ENCODE results near the gene DPF3.

The DPF3 gene

GRCh38 chr14:72884386-72884785 lies 9.5 kb downstream of the DPF3 start:
- TF ChIP-seq CTCF (IDR thresholded peaks at IDR 0.05; ENCODE audit: insufficient read depth, low read length, poor library complexity, severe bottlenecking) (no peak), EZH2phosphoT487 (conservative IDR thresholded peaks at IDR 0.05; ENCODE audit: low read length) (no peak)
- H3K27ac ChIP-seq (ENCODE audit: low read depth, low read length) = no peak overlapping the region
- peaks cover 6% of the 10 kb centered on the region; the same call in 1 of the 2 replicates for H4K20me1 ChIP-seq (ENCODE audit: low read depth, low read length)
- no peak overlapping the region for H3K9ac ChIP-seq (ENCODE audit: low read length)
- H3K4me3 ChIP-seq (ENCODE audit: insufficient read depth, low read length, poor library complexity, severe bottlenecking) = no peak overlapping the region
- no peak overlapping the region for H3K4me2 ChIP-seq (ENCODE audit: low read depth, low read length, poor library complexity, severe bottlenecking)
- H3F3A ChIP-seq (ENCODE audit: insufficient read depth) = no peaks in the 10 kb centered on the region
- H3K36me3 ChIP-seq (ENCODE audit: low read length) = no peaks in the 10 kb centered on the region
- no peaks in the 10 kb centered on the region for H3K27me3 ChIP-seq (ENCODE audit: low read length)
- H3K79me2 ChIP-seq (ENCODE audit: insufficient read depth, low read length) = peaks cover 10% of the 10 kb centered on the region
- H3K9me3 ChIP-seq (ENCODE audit: insufficient read depth, low read length) = no peaks in the 10 kb centered on the region
- no peaks in the 10 kb centered on the region for H3K9me2 ChIP-seq (replicated peaks; ENCODE audit: insufficient read depth, low read length)
- no peak overlapping the region for H2AFZ ChIP-seq (ENCODE audit: low read depth, low read length, severe bottlenecking)

GRCh38 chr14:72883961-72884360 lies 9.9 kb downstream of the DPF3 start:
- Histone ChIP-seq H4K20me1 (ENCODE audit: low read depth, low read length) (peaks cover 5% of the 10 kb centered on the region; the same call in 1 of the 2 replicates), H3K9ac (ENCODE audit: low read length) (no peak overlapping the region), H3F3A (ENCODE audit: insufficient read depth) (no peaks in the 10 kb centered on the region), H3K27ac (ENCODE audit: low read depth, low read length) (no peak overlapping the region), H3K36me3 (ENCODE audit: low read length) (no peaks in the 10 kb centered on the region), H3K4me2 (ENCODE audit: low read depth, low read length, poor library complexity, severe bottlenecking) (no peak overlapping the region), H3K4me3 (ENCODE audit: insufficient read depth, low read length, poor library complexity, severe bottlenecking) (no peak overlapping the region), H3K9me2 (replicated peaks; ENCODE audit: insufficient read depth, low read length) (no peaks in the 10 kb centered on the region), H3K9me3 (ENCODE audit: insufficient read depth, low read length) (no peaks in the 10 kb centered on the region), H3K27me3 (ENCODE audit: low read length) (no peaks in the 10 kb centered on the region), H3K79me2 (ENCODE audit: insufficient read depth, low read length) (peaks cover 10% of the 10 kb centered on the region), H2AFZ (ENCODE audit: low read depth, low read length, severe bottlenecking) (no peak overlapping the region)
- no peak for TF ChIP-seq EZH2phosphoT487 (conservative IDR thresholded peaks at IDR 0.05; ENCODE audit: low read length)
- TF ChIP-seq CTCF (IDR thresholded peaks at IDR 0.05; ENCODE audit: insufficient read depth, low read length, poor library complexity, severe bottlenecking) = no peak

DNA sequence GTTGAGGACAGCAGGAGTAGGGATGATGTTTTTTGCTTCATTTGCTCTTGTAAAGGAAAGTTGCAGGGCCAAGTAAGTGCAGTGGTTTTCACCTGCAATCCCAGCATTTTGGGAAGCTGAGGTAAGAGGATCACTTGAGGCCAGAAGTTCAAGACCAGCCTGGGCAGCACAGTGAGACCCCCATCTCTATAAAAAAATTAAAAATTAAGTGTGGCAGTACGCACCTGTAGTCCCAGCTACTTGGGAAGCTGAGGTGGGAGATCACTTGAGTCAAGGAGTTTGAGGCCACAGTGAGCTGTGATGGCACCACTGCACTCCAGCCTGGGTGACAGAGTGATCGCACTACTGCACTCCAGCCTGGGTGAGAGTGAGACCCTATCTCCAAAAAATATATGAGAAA lies 10.8 kb downstream of the DPF3 start:
- Histone ChIP-seq H4K20me1 (ENCODE audit: low read depth, low read length) (no peaks in the 10 kb centered on the region), H3K9me2 (replicated peaks; ENCODE audit: insufficient read depth, low read length) (no peaks in the 10 kb centered on the region), H3K27me3 (ENCODE audit: low read length) (no peaks in the 10 kb centered on the region), H3K9me3 (ENCODE audit: insufficient read depth, low read length) (no peaks in the 10 kb centered on the region), H3K4me3 (ENCODE audit: insufficient read depth, low read length, poor library complexity, severe bottlenecking) (no peak overlapping the region), H2AFZ (ENCODE audit: low read depth, low read length, severe bottlenecking) (no peak overlapping the region), H3F3A (ENCODE audit: insufficient read depth) (no peaks in the 10 kb centered on the region), H3K4me2 (ENCODE audit: low read depth, low read length, poor library complexity, severe bottlenecking) (no peak overlapping the region), H3K9ac (ENCODE audit: low read length) (no peak overlapping the region), H3K27ac (ENCODE audit: low read depth, low read length) (no peak overlapping the region), H3K79me2 (ENCODE audit: insufficient read depth, low read length) (peaks cover 10% of the 10 kb centered on the region), H3K36me3 (ENCODE audit: low read length) (no peaks in the 10 kb centered on the region)
- no peak for TF ChIP-seq CTCF (IDR thresholded peaks at IDR 0.05; ENCODE audit: insufficient read depth, low read length, poor library complexity, severe bottlenecking)
- TF ChIP-seq EZH2phosphoT487 (conservative IDR thresholded peaks at IDR 0.05; ENCODE audit: low read length) = no peak
